MM.1S (cell line): ENCODE results near the gene H6PD.

ENCODE experiments used
- DNase-seq: peaks from one replicate; pipeline ENCODE4 v3.0.0-alpha.2; 2015
- H2AFZ ChIP-seq: fragments of 300-600 bp; sonication (generic); 2 replicates; pipeline ENCODE4 v1.6.0; 2016; ENCODE audit warnings: antibody characterized with exemption, low read length
- H3F3A ChIP-seq: fragments of 300-600 bp; sonication (generic); 2 replicates; pipeline ENCODE4 v1.6.1; 2016; ENCODE audit warnings: mild to moderate bottlenecking, antibody characterized with exemption, low read length, moderate library complexity, mixed read lengths; ENCODE audit not compliant: insufficient read depth
- H3K27ac ChIP-seq: fragments of 300-600 bp; sonication (generic); 2 replicates; pipeline ENCODE4 v1.5.1; 2016; ENCODE audit warnings: mild to moderate bottlenecking, low read length
- H3K27me3 ChIP-seq: fragments of 300-600 bp; sonication (generic); replicated peaks from 2 replicates; pipeline ENCODE4 v1.6.0; 2016; ENCODE audit warnings: low read length; ENCODE audit not compliant: insufficient read depth
- H3K36me3 ChIP-seq: fragments of 300-600 bp; sonication (generic); replicated peaks from 2 replicates; pipeline ENCODE4 v1.6.1; 2016; ENCODE audit warnings: mild to moderate bottlenecking, low read length, mixed read lengths; ENCODE audit not compliant: insufficient read depth
- H3K4me1 ChIP-seq: fragments of 300-600 bp; sonication (generic); 2 replicates; pipeline ENCODE4 v1.6.1; 2016; ENCODE audit warnings: low read length, mixed read lengths
- H3K4me2 ChIP-seq: fragments of 300-600 bp; sonication (generic); 2 replicates; pipeline ENCODE4 v1.6.0; 2016; ENCODE audit warnings: low read depth, low read length
- H3K4me3 ChIP-seq: fragments of 300-600 bp; sonication (generic); 2 replicates; pipeline ENCODE4 v1.5.1; 2016; ENCODE audit warnings: low read length, mixed read lengths
- H3K79me2 ChIP-seq: fragments of 300-600 bp; sonication (generic); 2 replicates; pipeline ENCODE4 v1.6.1; 2016; ENCODE audit warnings: mixed run types, low read length, mixed read lengths
- H3K9ac ChIP-seq: fragments of 300-600 bp; sonication (generic); 2 replicates; pipeline ENCODE4 v1.6.1; 2016; ENCODE audit warnings: low read length, mixed read lengths
- H3K9me2 ChIP-seq: fragments of 300-600 bp; sonication (generic); replicated peaks from 2 replicates; pipeline ENCODE4 v1.6.1; 2016; ENCODE audit warnings: mild to moderate bottlenecking, low read length, mixed read lengths; ENCODE audit not compliant: insufficient read depth
- H3K9me3 ChIP-seq: fragments of 300-600 bp; sonication (generic); replicated peaks from 2 replicates; pipeline ENCODE4 v1.6.1; 2016; ENCODE audit warnings: mild to moderate bottlenecking, low read length, mixed read lengths; ENCODE audit not compliant: insufficient read depth
- H4K20me1 ChIP-seq: fragments of 300-600 bp; sonication (generic); 2 replicates; pipeline ENCODE4 v1.6.1; 2016; ENCODE audit warnings: mild to moderate bottlenecking, low read length, moderate library complexity, mixed read lengths; ENCODE audit not compliant: insufficient read depth
- EZH2 ChIP-seq: fragments of 300-600 bp; sonication (generic); optimal IDR thresholded peaks from 2 replicates; pipeline ENCODE3; 2017; ENCODE audit warnings: low read depth, mild to moderate bottlenecking, antibody characterized with exemption, low read length, mixed read lengths
- EZH2phosphoT487 ChIP-seq: fragments of 300-600 bp; sonication (generic); IDR thresholded peaks from 2 replicates; pipeline ENCODE4 v1.6.1; 2018; ENCODE audit warnings: antibody characterized with exemption, low read length
- TF ChIP-seq, protein P1 (sequence below): fragments of 300-600 bp; sonication (generic); IDR thresholded peaks from 2 replicates; pipeline ENCODE4 v1.5.1; 2016; ENCODE audit warnings: antibody characterized with exemption, low read length, mixed read lengths

The H6PD gene

DNA sequence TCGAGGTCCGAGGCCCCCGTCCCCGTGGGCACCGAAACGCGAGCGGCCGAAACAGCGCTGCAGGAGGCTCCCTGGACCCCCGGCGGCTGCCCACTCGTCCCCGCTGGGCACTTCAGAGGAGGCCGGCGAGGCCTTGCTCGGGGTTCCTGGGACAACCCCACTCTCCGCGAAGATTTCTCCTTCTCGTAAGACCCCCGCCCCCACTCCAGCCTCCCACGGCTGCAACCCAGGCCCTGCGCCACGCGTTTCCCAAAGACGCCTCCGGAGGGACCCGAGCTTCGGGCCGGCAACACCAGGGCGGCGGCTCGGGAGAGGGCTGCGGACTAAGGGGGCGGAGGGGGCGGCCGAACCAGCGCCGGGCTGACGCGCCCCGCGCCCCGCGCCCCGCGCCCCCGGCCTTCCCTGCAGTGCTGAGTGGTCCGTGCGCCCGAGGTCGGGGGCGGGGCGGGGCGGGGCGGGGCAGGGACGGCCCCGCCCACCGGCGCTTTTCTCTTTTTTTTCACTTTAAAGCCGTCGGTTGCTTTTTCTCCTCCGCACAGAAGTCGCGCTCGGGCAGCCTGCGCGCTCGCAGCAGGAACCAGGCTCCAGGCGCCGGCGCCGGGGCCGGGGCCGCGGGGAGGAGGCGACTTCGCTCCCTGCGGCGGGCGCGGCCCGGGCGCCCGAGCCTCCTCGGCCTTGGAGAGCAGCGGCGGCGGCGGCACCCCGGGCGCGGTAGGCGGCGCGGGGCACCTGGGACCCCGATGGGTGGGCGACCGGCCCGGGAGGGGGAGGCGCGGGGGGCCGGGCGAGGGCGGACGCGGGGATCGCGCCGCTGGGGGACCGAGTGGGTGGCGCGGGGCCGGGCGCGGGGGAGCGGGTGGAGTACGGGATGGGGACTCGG lies 58.0 kb downstream of the H6PD start, which contains the start of gene SPSB1:
SPSB1 (plus strand) TSS at position 534 of the 880 bp plus-strand sequence. CDS start 62,998 bp downstream, outside the sequence.
- no peaks in the 10 kb centered on the region for H3K36me3 ChIP-seq
- no peak for TF ChIP-seq EZH2phosphoT487
- TF ChIP-seq, protein P1, sequence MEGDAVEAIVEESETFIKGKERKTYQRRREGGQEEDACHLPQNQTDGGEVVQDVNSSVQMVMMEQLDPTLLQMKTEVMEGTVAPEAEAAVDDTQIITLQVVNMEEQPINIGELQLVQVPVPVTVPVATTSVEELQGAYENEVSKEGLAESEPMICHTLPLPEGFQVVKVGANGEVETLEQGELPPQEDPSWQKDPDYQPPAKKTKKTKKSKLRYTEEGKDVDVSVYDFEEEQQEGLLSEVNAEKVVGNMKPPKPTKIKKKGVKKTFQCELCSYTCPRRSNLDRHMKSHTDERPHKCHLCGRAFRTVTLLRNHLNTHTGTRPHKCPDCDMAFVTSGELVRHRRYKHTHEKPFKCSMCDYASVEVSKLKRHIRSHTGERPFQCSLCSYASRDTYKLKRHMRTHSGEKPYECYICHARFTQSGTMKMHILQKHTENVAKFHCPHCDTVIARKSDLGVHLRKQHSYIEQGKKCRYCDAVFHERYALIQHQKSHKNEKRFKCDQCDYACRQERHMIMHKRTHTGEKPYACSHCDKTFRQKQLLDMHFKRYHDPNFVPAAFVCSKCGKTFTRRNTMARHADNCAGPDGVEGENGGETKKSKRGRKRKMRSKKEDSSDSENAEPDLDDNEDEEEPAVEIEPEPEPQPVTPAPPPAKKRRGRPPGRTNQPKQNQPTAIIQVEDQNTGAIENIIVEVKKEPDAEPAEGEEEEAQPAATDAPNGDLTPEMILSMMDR = no peak
- no peak for TF ChIP-seq EZH2

DNA sequence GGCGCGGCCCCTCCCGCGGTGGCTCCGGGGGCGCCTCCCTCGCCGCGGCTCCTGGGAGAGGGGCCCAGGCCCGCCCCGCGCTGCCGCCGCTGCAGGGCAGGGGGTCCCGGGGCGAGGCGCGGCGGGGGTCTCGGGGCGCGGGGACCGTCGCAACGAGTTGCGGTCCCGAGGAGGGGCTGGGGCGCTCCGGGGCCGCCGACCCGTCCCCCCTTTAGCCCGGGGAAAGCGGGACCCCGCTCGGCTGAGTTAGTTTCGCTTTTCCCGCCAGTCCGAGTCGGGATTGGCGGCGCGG lies 58.6 kb downstream of the H6PD start:
- Histone ChIP-seq H3K4me3 (peak overlapping the region; percentile 78; the same call in 1 of the 2 replicates), H3K36me3 (no peaks in the 10 kb centered on the region), H3K9ac (no peak overlapping the region), H3K4me2 (no peak overlapping the region), H3K9me3 (no peaks in the 10 kb centered on the region), H3K27me3 (0 out of 2 replicates have a peak, but pooled peaks cover 3% of the 10 kb centered on the region), H3K9me2 (no peaks in the 10 kb centered on the region), H4K20me1 (no peaks in the 10 kb centered on the region), H3K27ac (no peak overlapping the region), H3K79me2 (peaks cover 19% of the 10 kb centered on the region), H3F3A (no peaks in the 10 kb centered on the region), H2AFZ (no peak overlapping the region; the same call in 1 of the 2 replicates), H3K4me1 (peaks cover 16% of the 10 kb centered on the region)
- DNase-seq = no peak
- TF ChIP-seq EZH2 = no peak

More for the DNA sequence above, 58.0 kb downstream of the H6PD start, which contains the start of gene SPSB1:
- Histone ChIP-seq H3K27me3 (0 out of 2 replicates have a peak, but pooled peaks cover 3% of the 10 kb centered on the region), H3K9me2 (no peaks in the 10 kb centered on the region), H3K4me2 (peak within 1 kb of the TSS; percentile 62), H3K4me1 (peaks cover 16% of the 10 kb centered on the region), H3K27ac (no peak within 1 kb of the TSS), H4K20me1 (no peaks in the 10 kb centered on the region), H3K9ac (peak within 1 kb of the TSS; percentile 57; the same call in 1 of the 2 replicates), H2AFZ (peak within 1 kb of the TSS; percentile 50), H3K79me2 (peaks cover 19% of the 10 kb centered on the region), H3K4me3 (peak within 1 kb of the TSS; percentile 78), H3F3A (no peaks in the 10 kb centered on the region), H3K9me3 (no peaks in the 10 kb centered on the region)
- DNase-seq = peak; percentile 71

DNA sequence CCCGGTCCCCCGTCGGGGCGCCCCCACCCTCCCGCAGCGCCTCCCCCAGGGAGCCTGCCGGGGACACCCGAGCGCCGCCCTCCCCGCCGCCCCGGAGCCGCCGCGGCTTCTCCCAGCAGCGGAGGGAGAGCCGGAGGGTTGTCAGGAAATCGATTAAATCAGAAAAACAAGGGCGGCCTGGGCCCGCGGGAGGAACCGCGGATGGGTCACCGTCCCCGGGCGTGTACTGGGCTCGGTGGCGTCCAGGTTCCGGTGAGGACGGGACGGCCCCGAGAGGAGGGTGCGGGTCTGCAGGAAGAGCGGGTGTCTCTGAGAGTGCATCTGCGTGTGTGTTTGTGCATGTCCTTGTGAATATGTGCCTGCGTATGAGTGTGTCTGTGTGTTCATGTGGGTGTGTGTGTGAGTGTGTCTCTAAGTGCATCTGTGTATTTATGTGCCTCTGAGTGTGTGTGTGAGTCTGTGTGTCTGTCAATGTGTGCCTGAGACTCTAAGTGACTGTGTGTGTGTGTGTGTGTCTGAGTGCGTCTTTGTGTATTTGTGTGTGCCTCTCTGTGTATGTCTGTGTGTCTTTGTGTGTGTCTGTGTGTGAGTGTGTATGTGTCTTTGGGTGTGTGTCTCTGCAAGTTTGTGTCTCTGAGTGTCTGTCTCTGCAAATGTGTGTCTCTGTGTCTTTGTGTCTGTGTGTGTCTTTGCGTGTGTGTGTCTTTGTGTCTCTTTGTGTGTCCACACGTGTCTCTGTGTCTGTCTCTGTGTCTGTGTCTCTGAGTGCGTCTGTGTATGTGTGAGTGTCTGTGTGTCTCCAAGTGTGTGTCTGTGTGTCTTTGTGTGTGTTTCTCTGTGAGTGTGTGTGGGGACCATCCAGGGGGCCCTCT lies 59.2 kb downstream of the H6PD start:
- Histone ChIP-seq H4K20me1 (no peaks in the 10 kb centered on the region), H3K4me2 (peak overlapping the region; percentile 62), H3K27ac (no peak overlapping the region), H3K4me3 (peak overlapping the region; percentile 78), H2AFZ (peak overlapping the region; percentile 50), H3K4me1 (peaks cover 16% of the 10 kb centered on the region), H3F3A (no peaks in the 10 kb centered on the region), H3K27me3 (0 out of 2 replicates have a peak, but pooled peaks cover 3% of the 10 kb centered on the region), H3K79me2 (peaks cover 19% of the 10 kb centered on the region), H3K9me3 (no peaks in the 10 kb centered on the region), H3K36me3 (no peaks in the 10 kb centered on the region), H3K9me2 (no peaks in the 10 kb centered on the region), H3K9ac (peak overlapping the region; percentile 57; the same call in 1 of the 2 replicates)
- TF ChIP-seq, protein P1 = no peak
- TF ChIP-seq EZH2phosphoT487 (no peak), EZH2 (no peak)
- peak; percentile 22 for DNase-seq
